DND-41 (cell line): ENCODE data around the gene LIX1.

Source experiments
- ATAC-seq: fragments of 200-7000 bp; cut with Tn5 transposase; 3 replicates; pipeline ENCODE4 v1.9.1; 2021; ENCODE audit warnings: low read depth; ENCODE audit not compliant: insufficient read depth
- DNase-seq: peaks from one replicate; pipeline ENCODE4 v3.0.0-alpha.2; 2020
- H2AFZ ChIP-seq: 2 replicates; pipeline ENCODE4 v1.6.0; 2012; ENCODE audit warnings: low read depth, low read length
- H3K27ac ChIP-seq: 2 replicates; pipeline ENCODE4 v1.5.1; 2012; ENCODE audit warnings: low read length, inconsistent platforms
- H3K27me3 ChIP-seq: fragments of 200-600 bp; sonication (generic); 2 replicates; pipeline ENCODE4 v1.6.0; 2012; ENCODE audit warnings: low read length, mild to moderate bottlenecking, inconsistent platforms; ENCODE audit not compliant: insufficient read depth, poor library complexity
- H3K36me3 ChIP-seq: 2 replicates; pipeline ENCODE4 v1.5.1; 2012; ENCODE audit warnings: low read length, inconsistent platforms; ENCODE audit not compliant: insufficient read depth
- H3K4me1 ChIP-seq: 2 replicates; pipeline ENCODE4 v1.5.1; 2012; ENCODE audit warnings: mild to moderate bottlenecking, low read length; ENCODE audit not compliant: insufficient read depth
- H3K4me2 ChIP-seq: 2 replicates; pipeline ENCODE4 v1.6.0; 2012; ENCODE audit warnings: mild to moderate bottlenecking, moderate library complexity, low read length, inconsistent platforms; ENCODE audit not compliant: insufficient read depth
- H3K4me3 ChIP-seq, 2 experiments: fragments of 200-600 bp in 1 of 2; shearing (Covaris generic) in 1 of 2; 2 replicates each; pipeline ENCODE4 v1.5.1; 2012 to 2016; ENCODE audit warnings: inconsistent platforms in 2 of 2, low read length in 2 of 2, mild to moderate bottlenecking in 2 of 2, low read depth in 1 of 2, moderate library complexity in 1 of 2
- H3K79me2 ChIP-seq: 2 replicates; pipeline ENCODE4 v1.6.0; 2012; ENCODE audit warnings: low read length, inconsistent platforms; ENCODE audit not compliant: insufficient read depth
- H3K9ac ChIP-seq: 2 replicates; pipeline ENCODE4 v1.6.0; 2012; ENCODE audit warnings: low read depth, mild to moderate bottlenecking, inconsistent platforms, low read length, moderate library complexity
- H3K9me3 ChIP-seq: 2 replicates; pipeline ENCODE4 v1.5.1; 2012; ENCODE audit warnings: low read length, moderate library complexity, mild to moderate bottlenecking, inconsistent platforms; ENCODE audit not compliant: insufficient read depth, severe bottlenecking
- H4K20me1 ChIP-seq: 2 replicates; pipeline ENCODE4 v1.6.0; 2012; ENCODE audit warnings: low read length; ENCODE audit not compliant: insufficient read depth
- EZH2 ChIP-seq: IDR thresholded peaks from 3 replicates; pipeline ENCODE4 v1.6.1; 2012; ENCODE audit warnings: borderline replicate concordance, low read depth, mild to moderate bottlenecking, moderate library complexity, low read length, inconsistent platforms; ENCODE audit not compliant: severe bottlenecking
- TF ChIP-seq, protein P1 (sequence below): IDR thresholded peaks from 2 replicates; pipeline ENCODE4 v1.5.1; 2012; ENCODE audit warnings: borderline replicate concordance, low read length, moderate library complexity, mild to moderate bottlenecking; ENCODE audit not compliant: poor library complexity, severe bottlenecking; ENCODE audit errors: extremely low read depth

The LIX1 gene

DNA sequence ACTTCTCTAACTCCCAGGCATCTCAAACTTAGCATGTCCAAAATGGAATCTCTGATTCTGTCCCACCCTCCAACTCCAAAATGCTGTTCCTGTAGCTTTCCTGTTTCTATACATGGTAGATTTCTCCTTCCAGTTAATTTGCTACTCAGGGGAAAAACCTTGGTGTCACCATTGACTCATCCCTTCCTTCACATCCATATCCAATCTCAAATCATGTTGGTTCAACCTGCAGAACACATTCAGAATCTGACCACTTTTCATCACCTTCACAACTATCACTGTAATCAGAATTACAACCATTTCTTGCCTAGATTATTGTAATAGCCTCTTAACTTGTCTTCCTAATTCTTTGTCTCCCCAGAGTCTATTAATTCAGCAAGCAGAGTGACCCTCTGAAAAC, 29.8 kb upstream of the LIX1 start:
- Histone ChIP-seq H3K4me2 (no peak overlapping the region), H3K4me3 (no peak overlapping the region), H4K20me1 (no peaks in the 10 kb centered on the region), H3K27ac (no peak overlapping the region), H2AFZ (no peak overlapping the region), H3K36me3 (peaks cover 95% of the 10 kb centered on the region), H3K9me3 (no peaks in the 10 kb centered on the region), H3K27me3 (no peaks in the 10 kb centered on the region), H3K9ac (no peak overlapping the region), H3K79me2 (peaks cover 7% of the 10 kb centered on the region), H3K4me1 (no peaks in the 10 kb centered on the region)
- ATAC-seq: no peak
- no peak for DNase-seq
- TF ChIP-seq, protein P1, sequence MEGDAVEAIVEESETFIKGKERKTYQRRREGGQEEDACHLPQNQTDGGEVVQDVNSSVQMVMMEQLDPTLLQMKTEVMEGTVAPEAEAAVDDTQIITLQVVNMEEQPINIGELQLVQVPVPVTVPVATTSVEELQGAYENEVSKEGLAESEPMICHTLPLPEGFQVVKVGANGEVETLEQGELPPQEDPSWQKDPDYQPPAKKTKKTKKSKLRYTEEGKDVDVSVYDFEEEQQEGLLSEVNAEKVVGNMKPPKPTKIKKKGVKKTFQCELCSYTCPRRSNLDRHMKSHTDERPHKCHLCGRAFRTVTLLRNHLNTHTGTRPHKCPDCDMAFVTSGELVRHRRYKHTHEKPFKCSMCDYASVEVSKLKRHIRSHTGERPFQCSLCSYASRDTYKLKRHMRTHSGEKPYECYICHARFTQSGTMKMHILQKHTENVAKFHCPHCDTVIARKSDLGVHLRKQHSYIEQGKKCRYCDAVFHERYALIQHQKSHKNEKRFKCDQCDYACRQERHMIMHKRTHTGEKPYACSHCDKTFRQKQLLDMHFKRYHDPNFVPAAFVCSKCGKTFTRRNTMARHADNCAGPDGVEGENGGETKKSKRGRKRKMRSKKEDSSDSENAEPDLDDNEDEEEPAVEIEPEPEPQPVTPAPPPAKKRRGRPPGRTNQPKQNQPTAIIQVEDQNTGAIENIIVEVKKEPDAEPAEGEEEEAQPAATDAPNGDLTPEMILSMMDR: no peak
- TF ChIP-seq EZH2: no peak

DNA sequence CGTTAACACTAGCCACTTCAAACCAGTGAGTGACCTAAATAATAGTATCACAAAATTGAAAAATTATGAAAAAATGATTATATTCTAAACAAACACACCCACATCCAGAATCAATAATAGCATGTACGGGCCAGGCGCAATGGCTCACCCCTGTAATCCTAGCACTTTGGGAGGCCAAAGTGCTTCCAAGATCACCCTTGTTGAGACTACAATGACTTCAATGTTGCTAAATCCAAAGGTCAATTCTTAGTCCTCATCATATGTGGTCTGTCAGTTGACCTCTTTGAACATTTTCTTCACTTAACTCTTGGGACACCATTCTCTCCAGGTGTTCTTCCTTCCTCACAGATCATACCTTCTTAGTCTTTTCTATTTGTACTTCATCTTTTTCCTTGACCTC, 29.3 kb upstream of the LIX1 start:
- H3K4me1 ChIP-seq: no peaks in the 10 kb centered on the region
- H3K9ac ChIP-seq: no peak overlapping the region
- no peaks in the 10 kb centered on the region for H3K9me3 ChIP-seq
- no peak overlapping the region for H3K4me3 ChIP-seq
- peaks cover 7% of the 10 kb centered on the region for H3K79me2 ChIP-seq
- no peak for ATAC-seq
- no peaks in the 10 kb centered on the region for H3K27me3 ChIP-seq
- H3K4me2 ChIP-seq: no peak overlapping the region
- no peaks in the 10 kb centered on the region for H4K20me1 ChIP-seq
- no peak overlapping the region for H2AFZ ChIP-seq
- DNase-seq: no peak
- H3K27ac ChIP-seq: no peak overlapping the region
- no peak for TF ChIP-seq EZH2
- TF ChIP-seq, protein P1: no peak
- peaks cover 95% of the 10 kb centered on the region for H3K36me3 ChIP-seq

DNA sequence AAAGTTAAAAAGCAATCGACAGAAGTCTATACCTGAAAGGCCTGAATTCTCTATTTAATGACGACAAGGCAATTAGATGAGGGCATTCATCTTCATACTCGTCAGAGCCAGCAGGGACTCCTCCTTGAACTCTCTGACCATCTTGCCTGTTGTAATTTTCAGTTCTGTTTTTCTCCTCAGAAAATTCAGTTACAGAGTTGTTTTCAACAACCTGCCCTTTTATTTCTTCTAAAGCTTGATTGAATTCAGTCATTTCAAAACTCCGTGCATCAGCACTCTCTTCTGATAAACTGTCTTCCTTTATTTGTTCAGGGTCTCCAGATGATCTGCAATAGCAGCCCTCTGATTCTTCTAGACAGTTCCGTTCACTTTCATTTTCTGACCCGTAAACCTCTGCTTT, 25.0 kb upstream of the LIX1 start:
- DNase-seq (no peak), ATAC-seq (no peak)
- TF ChIP-seq, protein P1: no peak
- no peak for TF ChIP-seq EZH2
- Histone ChIP-seq H3K79me2 (peaks cover 7% of the 10 kb centered on the region), H3K36me3 (peaks cover 91% of the 10 kb centered on the region), H3K4me3 (no peak overlapping the region), H3K4me2 (no peak overlapping the region), H3K27ac (0 out of 2 replicates have a peak overlapping the region, but pooled peaks have one; percentile 11), H4K20me1 (no peaks in the 10 kb centered on the region), H3K4me1 (no peaks in the 10 kb centered on the region), H3K9ac (no peak overlapping the region), H3K9me3 (no peaks in the 10 kb centered on the region), H2AFZ (no peak overlapping the region), H3K27me3 (no peaks in the 10 kb centered on the region)

DNA sequence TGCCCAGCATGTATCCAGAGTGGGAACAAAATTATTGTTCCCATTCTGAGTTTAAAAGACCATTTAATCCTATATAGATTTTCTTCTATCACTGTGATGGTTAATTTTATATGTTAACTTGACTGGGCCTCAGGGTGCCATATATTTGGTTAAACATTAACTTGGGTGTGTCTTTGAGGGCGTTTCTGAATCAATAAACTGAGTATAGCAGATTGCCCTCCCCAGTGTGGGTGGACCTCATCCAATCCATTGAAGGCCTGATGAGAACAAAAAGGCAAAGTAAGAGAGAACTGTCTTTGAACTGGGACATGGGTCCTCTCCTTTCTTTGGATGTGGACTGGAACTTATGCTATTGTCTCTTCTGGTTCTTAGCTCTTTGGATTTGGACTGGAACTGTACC, 23.3 kb upstream of the LIX1 start:
- H3K36me3 ChIP-seq: peaks cover 91% of the 10 kb centered on the region
- H3K4me3 ChIP-seq: no peak overlapping the region
- H3K9ac ChIP-seq: no peak overlapping the region
- DNase-seq: no peak
- no peak overlapping the region; the same call in 1 of the 2 replicates for H3K27ac ChIP-seq
- H3K9me3 ChIP-seq: no peaks in the 10 kb centered on the region
- TF ChIP-seq, protein P1: no peak
- no peak for TF ChIP-seq EZH2
- H3K4me2 ChIP-seq: no peak overlapping the region
- H2AFZ ChIP-seq: no peak overlapping the region
- no peaks in the 10 kb centered on the region for H4K20me1 ChIP-seq
- peaks cover 4% of the 10 kb centered on the region; the same call in 1 of the 2 replicates for H3K79me2 ChIP-seq
- no peaks in the 10 kb centered on the region for H3K27me3 ChIP-seq
- no peak for ATAC-seq
- no peaks in the 10 kb centered on the region for H3K4me1 ChIP-seq
